K562 (cell line): ENCODE results near the gene ERO1B. TPM values are rescaled to one million over a fixed set of nuclear protein-coding genes. Genes with fewer than 3 reads are reported as not detected.

Source experiments
- ATAC-seq: fragments of 200-7000 bp; cut with Tn5 transposase; 3 replicates; pipeline ENCODE4 v1.9.1; 2020; ENCODE audit warnings: moderate library complexity
- BruUV-seq: library from RNA; stranded (reverse); fragments of 400-500 nt; replicated peaks from 2 replicates; lab custom pipeline; 2021; lab: Mats Ljungman, UMichigan
- CTCF ChIA-PET: fragments of 300-600 bp; formaldehyde crosslinking; extraction: SDS; loops from one replicate; lab custom pipeline; 2021; ENCODE audit warnings: low intra/inter-chr PET ratio; lab: Yijun Ruan, JAX
- POLR2A ChIA-PET: fragments of 300-600, 350-650 bp; sonication (Branson Sonifier 250); formaldehyde crosslinking; extraction: SDS; loops from one replicate; lab custom pipeline; 2021; ENCODE audit warnings: antibody characterized with exemption, inconsistent platforms; lab: Yijun Ruan, JAX
- DNase-seq, 4 experiments: peaks; one replicate each; pipeline versions ENCODE4 v3.0.0 to v3.0.0-alpha.2; 2011 to 2018; ENCODE audit warnings: low spot score in 3 of 4, mixed read lengths in 3 of 4; ENCODE audit errors: extremely low read depth in 1 of 4
- FAIRE-seq: peaks from 2 replicates; lab custom pipeline; 2011; peaks lifted over from hg19 to GRCh38; lab: Jason Lieb, UNC
- H2AFZ ChIP-seq: 2 replicates; pipeline ENCODE4 v1.6.0; 2011; ENCODE audit warnings: low read depth, low read length, control low read depth, inconsistent platforms
- H3K27ac ChIP-seq: fragments of 200-600 bp; 3 replicates; pipeline ENCODE4 v1.8.0; 2011; ENCODE audit warnings: low read depth, mild to moderate bottlenecking, control low read depth, inconsistent platforms, low read length, moderate library complexity, mixed read lengths; ENCODE audit errors: extremely low read depth
- H3K27me3 ChIP-seq, 2 experiments: fragments of 300-600 bp in 1 of 2; 2 replicates in 1 of 2; 3 replicates in 1 of 2; pipeline versions ENCODE4 v1.6.0 to v1.8.0; 2011; ENCODE audit warnings: inconsistent platforms in 2 of 2, low read length in 2 of 2, mild to moderate bottlenecking in 1 of 2, mixed read lengths in 1 of 2, moderate library complexity in 1 of 2; ENCODE audit not compliant: control insufficient read depth in 2 of 2, insufficient read depth in 2 of 2
- H3K36me3 ChIP-seq: fragments of 300-600 bp; 3 replicates; pipeline ENCODE4 v1.8.0; 2011; ENCODE audit warnings: mild to moderate bottlenecking, low read length, inconsistent platforms; ENCODE audit not compliant: control insufficient read depth, insufficient read depth
- H3K4me1 ChIP-seq, 2 experiments: fragments of 200-600 bp in 1 of 2; replicated peaks in 1 of 2; 2 replicates in 1 of 2; 3 replicates in 1 of 2; pipeline versions ENCODE4 v1.5.1 to v1.8.0; 2011; ENCODE audit warnings: inconsistent platforms in 2 of 2, low read length in 2 of 2, mild to moderate bottlenecking in 1 of 2, mixed read lengths in 1 of 2, moderate library complexity in 1 of 2; ENCODE audit not compliant: control insufficient read depth in 2 of 2, insufficient read depth in 2 of 2
- H3K4me2 ChIP-seq: 2 replicates; pipeline ENCODE4 v1.6.1; 2011; ENCODE audit warnings: low read length, control low read depth, inconsistent platforms, mixed read lengths; ENCODE audit not compliant: insufficient read depth
- H3K4me3 ChIP-seq: fragments of 200-600 bp; sonication (generic), shearing (Covaris generic); 2 replicates; pipeline ENCODE4 v1.5.1; 2016; ENCODE audit warnings: control low read depth, inconsistent platforms
- H3K79me2 ChIP-seq: fragments of 200-600 bp; 3 replicates; pipeline ENCODE4 v1.8.0; 2011; ENCODE audit warnings: low read length, inconsistent platforms; ENCODE audit not compliant: control insufficient read depth, insufficient read depth
- H3K9ac ChIP-seq, 2 experiments: 2 replicates each; pipeline versions ENCODE4 v1.6.0 to v1.6.1; 2011; ENCODE audit warnings: low read depth in 2 of 2, low read length in 2 of 2, control low read depth in 1 of 2, inconsistent platforms in 1 of 2, mild to moderate bottlenecking in 1 of 2, mixed read lengths in 1 of 2; ENCODE audit not compliant: insufficient read depth in 1 of 2
- H3K9me1 ChIP-seq: one replicate; pipeline ENCODE4 v1.6.0; 2011; ENCODE audit warnings: inconsistent platforms, mild to moderate bottlenecking, low read length, moderate library complexity; ENCODE audit not compliant: control insufficient read depth, insufficient read depth
- H3K9me3 ChIP-seq: replicated peaks from 2 replicates; pipeline ENCODE4 v1.5.1; 2011; ENCODE audit warnings: low read depth, low read length, inconsistent platforms; ENCODE audit not compliant: control insufficient read depth, insufficient read depth
- H4K20me1 ChIP-seq: replicated peaks from 2 replicates; pipeline ENCODE4 v1.6.1; 2011; ENCODE audit warnings: low read length, inconsistent platforms, mixed read lengths; ENCODE audit not compliant: control insufficient read depth, insufficient read depth
- CHD1 ChIP-seq: fragments of 200-600 bp; sonication (generic); IDR thresholded peaks from one replicate; pipeline ENCODE4 v1.6.1; 2012; ENCODE audit warnings: mild to moderate bottlenecking, moderate library complexity, low read length, inconsistent platforms
- HDAC6 ChIP-seq: IDR thresholded peaks from 2 replicates; pipeline ENCODE4 v1.6.1; 2012; ENCODE audit warnings: low read depth, mild to moderate bottlenecking, control low read depth, inconsistent platforms, low read length, moderate library complexity
- HNRNPH1 ChIP-seq: fragments of 200-400 bp; formaldehyde crosslinking; optimal IDR thresholded peaks from 2 replicates; pipeline ENCODE3; 2017; ENCODE audit warnings: low read depth, mild to moderate bottlenecking, low read length, moderate library complexity
- HNRNPK ChIP-seq: fragments of 200-400 bp; formaldehyde crosslinking; IDR thresholded peaks from one replicate; pipeline ENCODE4 v1.6.1; 2018; ENCODE audit warnings: mild to moderate bottlenecking, low read depth, low read length; ENCODE audit not compliant: poor library complexity, severe bottlenecking
- MIER1 ChIP-seq: fragments of 450-650 bp; IDR thresholded peaks from 2 replicates; pipeline ENCODE4 v1.6.1; 2016; ENCODE audit warnings: antibody characterized with exemption, mild to moderate bottlenecking, low read depth
- NFATC3 ChIP-seq: fragments of 450-650 bp; IDR thresholded peaks from 2 replicates; pipeline ENCODE4 v1.6.1; 2017; ENCODE audit warnings: mild to moderate bottlenecking
- POLR3A ChIP-seq: IDR thresholded peaks from 2 replicates; pipeline ENCODE4 v1.6.1; 2011; ENCODE audit warnings: borderline replicate concordance, mild to moderate bottlenecking, moderate library complexity; ENCODE audit not compliant: insufficient read length, insufficient read depth; ENCODE audit errors: extremely low read depth
- SMAD4 ChIP-seq: fragments of 250-450 bp; sonication (Bioruptor Pico); conservative IDR thresholded peaks from 2 replicates; pipeline ENCODE4 v1.8.0; 2021; ENCODE audit warnings: inconsistent platforms, mild to moderate bottlenecking, moderate library complexity
- SMARCC2 ChIP-seq: fragments of 450-650 bp; IDR thresholded peaks from 2 replicates; pipeline ENCODE4 v1.6.1; 2017; ENCODE audit warnings: antibody characterized with exemption, moderate library complexity, mild to moderate bottlenecking, low read depth
- SNRNP70 ChIP-seq: fragments of 200-400 bp; formaldehyde crosslinking; optimal IDR thresholded peaks from 2 replicates; pipeline ENCODE3; 2017; ENCODE audit warnings: low read depth, low read length
- YBX1 ChIP-seq: fragments of 450-650 bp; IDR thresholded peaks from 2 replicates; pipeline ENCODE4 v1.7.1; 2016; ENCODE audit warnings: mild to moderate bottlenecking
- ZC3H8 ChIP-seq: fragments of 450-650 bp; IDR thresholded peaks from 2 replicates; pipeline ENCODE4 v1.6.1; 2017
- ZNF274 ChIP-seq: IDR thresholded peaks from 2 replicates; pipeline ENCODE4 v1.6.1; 2011; ENCODE audit warnings: low read depth, mild to moderate bottlenecking, low read length, moderate library complexity, borderline replicate concordance
- WGBS: fragments of 100-300 bp; shearing (Covaris generic); methylation state at CpG from one replicate; pipeline ENCODE4 v1.1.6; 2016; ENCODE audit warnings: low coverage, mixed read lengths; ENCODE audit not compliant: insufficient coverage; ENCODE audit errors: missing lambda C conversion rate; 5-methylcytosine and 5-hydroxymethylcytosine counted together
- in situ Hi-C: fragments of 300-500 bp; cut with MboI; formaldehyde crosslinking; loops from 4 replicates; pipeline ENCODE4 v1.15.0; 2018; ENCODE audit warnings: inconsistent platforms, mixed read lengths
- intact Hi-C: fragments of 100-400 bp; cut with micrococcal nuclease; formaldehyde crosslinking; loops from 2 replicates; pipeline ENCODE4 v1.14.2; 2022
- polyA plus RNA-seq, 8 experiments: library from polyadenylated mRNA; depleted of rRNA in 4 of 8; stranded (reverse) in 5 of 8; unstranded in 3 of 8; fragments of >200 nt; fragmentation: Nextera tagmentation in 2 of 8; fragmentation: Illumina TruSeq in 1 of 8; extraction: Ambion mirVana in 2 of 8; extraction: Trizol in 1 of 8; gene quantifications; 2 replicates each; pipeline versions ENCODE4 v1.2.1 to v1.2.3, GENCODE V29; 2011 to 2014; ENCODE audit warnings: inconsistent platforms in 1 of 8, missing spikeins in 1 of 8
- total RNA-seq, 7 experiments: library from RNA; depleted of rRNA in 6 of 7; stranded (reverse); fragments of >200 nt in 6 of 7; fragmentation: Illumina TruSeq in 2 of 7; extraction: Trizol in 2 of 7; gene quantifications; 2 replicates each; pipeline versions ENCODE4 v1.2.1 to v1.2.3, GENCODE V29; 2011 to 2021; ENCODE audit warnings: low replicate concordance in 1 of 7
- TF ChIP-seq, protein P1 (sequence below): sonication (generic); formaldehyde crosslinking; IDR thresholded peaks from 2 replicates; pipeline ENCODE4 v1.8.1; 2023; ENCODE audit warnings: mild to moderate bottlenecking, missing genetic modification reagents
- TF ChIP-seq, protein P2 (sequence below): IDR thresholded peaks from 2 replicates; pipeline ENCODE4 v1.6.1; 2016; ENCODE audit warnings: missing genetic modification characterization, missing compliant biosample characterization
- TF ChIP-seq, protein P3 (sequence below), 3 experiments: IDR thresholded peaks in 2 of 3; conservative IDR thresholded peaks in 1 of 3; 2 replicates each; pipeline ENCODE4 v1.5.1; 2011 to 2012; ENCODE audit warnings: low read length in 3 of 3, mild to moderate bottlenecking in 3 of 3, control low read depth in 2 of 3, improper control_type of control experiment in 1 of 3, inconsistent platforms in 1 of 3, low read depth in 1 of 3, mixed read lengths in 1 of 3, moderate library complexity in 1 of 3; ENCODE audit not compliant: insufficient read depth in 2 of 3

Gene ERO1B
- total and polyA plus RNA-seq, 9 of the 15 experiments (the other 6 are each of a cell fraction or from before 2014, with no cell fraction given) = 0.59 to 6.4 (median 4.2) TPM

DNA sequence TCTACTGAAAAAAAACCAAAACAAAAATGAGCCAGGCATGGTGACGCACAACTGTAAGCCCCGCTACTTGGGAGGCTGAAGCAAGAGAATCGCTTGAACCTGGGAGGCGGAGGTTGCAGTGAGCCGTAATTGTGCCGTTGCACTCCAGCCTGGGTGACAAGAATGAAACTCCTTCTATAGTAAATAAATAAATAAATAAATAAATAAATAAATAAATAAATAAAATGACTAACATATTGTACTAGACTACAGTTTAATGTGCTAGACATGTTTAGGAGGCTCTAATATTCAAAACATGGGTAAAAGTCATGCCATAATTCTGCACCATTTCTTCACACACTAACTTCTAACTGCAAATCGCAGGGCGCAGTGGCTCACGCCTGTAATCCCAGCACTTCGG is 33.3 kb upstream of the ERO1B start:
- Histone ChIP-seq H3K27me3 (no peaks in the 10 kb centered on the region), H3K9ac (no peak overlapping the region), H3K9me3 (no peaks in the 10 kb centered on the region), H3K9me1 (no peaks in the 10 kb centered on the region), H4K20me1 (no peaks in the 10 kb centered on the region), H3K4me1 (no peaks in the 10 kb centered on the region; a peak in 1 of 5 replicates), H3K79me2 (no peaks in the 10 kb centered on the region), H3K36me3 (no peaks in the 10 kb centered on the region), H3K4me2 (no peak overlapping the region), H3K4me3 (no peak overlapping the region), H3K27ac (no peak overlapping the region), H2AFZ (no peak overlapping the region)
- ATAC-seq (no peak), DNase-seq (no peak), FAIRE-seq (no peak)
- BruUV-seq = no TSS peak
- intact Hi-C loops (no loop called here), in situ Hi-C loops (no loop called here)
- ChIA-PET CTCF (no interaction called here), POLR2A (interaction anchor here (0.5 to 1.7 kb wide), 3 partner anchors 9 to 211 kb away, joined by 3 to 7 read pairs (median 4); no protein-coding TSS in a partner anchor)
- WGBS = 82% methylated on average over 10 of the region's 10 CpGs
- no peak for TF ChIP-seq ZNF274
- no peak for TF ChIP-seq ZC3H8
- TF ChIP-seq HNRNPK = no peak
- TF ChIP-seq HNRNPH1 = no peak
- no peak for TF ChIP-seq SNRNP70
- no peak for TF ChIP-seq NFATC3
- TF ChIP-seq, protein P1, sequence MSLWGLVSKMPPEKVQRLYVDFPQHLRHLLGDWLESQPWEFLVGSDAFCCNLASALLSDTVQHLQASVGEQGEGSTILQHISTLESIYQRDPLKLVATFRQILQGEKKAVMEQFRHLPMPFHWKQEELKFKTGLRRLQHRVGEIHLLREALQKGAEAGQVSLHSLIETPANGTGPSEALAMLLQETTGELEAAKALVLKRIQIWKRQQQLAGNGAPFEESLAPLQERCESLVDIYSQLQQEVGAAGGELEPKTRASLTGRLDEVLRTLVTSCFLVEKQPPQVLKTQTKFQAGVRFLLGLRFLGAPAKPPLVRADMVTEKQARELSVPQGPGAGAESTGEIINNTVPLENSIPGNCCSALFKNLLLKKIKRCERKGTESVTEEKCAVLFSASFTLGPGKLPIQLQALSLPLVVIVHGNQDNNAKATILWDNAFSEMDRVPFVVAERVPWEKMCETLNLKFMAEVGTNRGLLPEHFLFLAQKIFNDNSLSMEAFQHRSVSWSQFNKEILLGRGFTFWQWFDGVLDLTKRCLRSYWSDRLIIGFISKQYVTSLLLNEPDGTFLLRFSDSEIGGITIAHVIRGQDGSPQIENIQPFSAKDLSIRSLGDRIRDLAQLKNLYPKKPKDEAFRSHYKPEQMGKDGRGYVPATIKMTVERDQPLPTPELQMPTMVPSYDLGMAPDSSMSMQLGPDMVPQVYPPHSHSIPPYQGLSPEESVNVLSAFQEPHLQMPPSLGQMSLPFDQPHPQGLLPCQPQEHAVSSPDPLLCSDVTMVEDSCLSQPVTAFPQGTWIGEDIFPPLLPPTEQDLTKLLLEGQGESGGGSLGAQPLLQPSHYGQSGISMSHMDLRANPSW (CRISPR knock-in tag) = no peak
- TF ChIP-seq MIER1 = no peak
- TF ChIP-seq SMAD4 (CRISPR knock-in tag) = no peak
- TF ChIP-seq POLR3A = no peak
- no peak for TF ChIP-seq SMARCC2
- TF ChIP-seq HDAC6 = no peak
- TF ChIP-seq, protein P2, sequence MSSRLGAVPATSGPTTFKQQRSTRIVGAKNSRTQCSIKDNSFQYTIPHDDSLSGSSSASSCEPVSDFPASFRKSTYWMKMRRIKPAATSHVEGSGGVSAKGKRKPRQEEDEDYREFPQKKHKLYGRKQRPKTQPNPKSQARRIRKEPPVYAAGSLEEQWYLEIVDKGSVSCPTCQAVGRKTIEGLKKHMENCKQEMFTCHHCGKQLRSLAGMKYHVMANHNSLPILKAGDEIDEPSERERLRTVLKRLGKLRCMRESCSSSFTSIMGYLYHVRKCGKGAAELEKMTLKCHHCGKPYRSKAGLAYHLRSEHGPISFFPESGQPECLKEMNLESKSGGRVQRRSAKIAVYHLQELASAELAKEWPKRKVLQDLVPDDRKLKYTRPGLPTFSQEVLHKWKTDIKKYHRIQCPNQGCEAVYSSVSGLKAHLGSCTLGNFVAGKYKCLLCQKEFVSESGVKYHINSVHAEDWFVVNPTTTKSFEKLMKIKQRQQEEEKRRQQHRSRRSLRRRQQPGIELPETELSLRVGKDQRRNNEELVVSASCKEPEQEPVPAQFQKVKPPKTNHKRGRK (tag) = no peak
- no peak for TF ChIP-seq CHD1
- TF ChIP-seq, protein P3, sequence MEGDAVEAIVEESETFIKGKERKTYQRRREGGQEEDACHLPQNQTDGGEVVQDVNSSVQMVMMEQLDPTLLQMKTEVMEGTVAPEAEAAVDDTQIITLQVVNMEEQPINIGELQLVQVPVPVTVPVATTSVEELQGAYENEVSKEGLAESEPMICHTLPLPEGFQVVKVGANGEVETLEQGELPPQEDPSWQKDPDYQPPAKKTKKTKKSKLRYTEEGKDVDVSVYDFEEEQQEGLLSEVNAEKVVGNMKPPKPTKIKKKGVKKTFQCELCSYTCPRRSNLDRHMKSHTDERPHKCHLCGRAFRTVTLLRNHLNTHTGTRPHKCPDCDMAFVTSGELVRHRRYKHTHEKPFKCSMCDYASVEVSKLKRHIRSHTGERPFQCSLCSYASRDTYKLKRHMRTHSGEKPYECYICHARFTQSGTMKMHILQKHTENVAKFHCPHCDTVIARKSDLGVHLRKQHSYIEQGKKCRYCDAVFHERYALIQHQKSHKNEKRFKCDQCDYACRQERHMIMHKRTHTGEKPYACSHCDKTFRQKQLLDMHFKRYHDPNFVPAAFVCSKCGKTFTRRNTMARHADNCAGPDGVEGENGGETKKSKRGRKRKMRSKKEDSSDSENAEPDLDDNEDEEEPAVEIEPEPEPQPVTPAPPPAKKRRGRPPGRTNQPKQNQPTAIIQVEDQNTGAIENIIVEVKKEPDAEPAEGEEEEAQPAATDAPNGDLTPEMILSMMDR (IDR thresholded peaks at IDR 0.05 in 2 of 3, conservative IDR thresholded peaks at IDR 0.05 in 1 of 3; ENCODE audit: insufficient read depth in 2 of 3, low read depth in 1 of 3, low read length in 3 of 3) = no peak
- TF ChIP-seq YBX1 = no peak
